HEK293 (cell line): ENCODE data around the gene NDOR1.
A peak's percentile ranks its signal among the peaks of the same experiment; 100 is the strongest.

Experiments used
- BCL11A ChIP-seq: fragments of 450-650 bp; formaldehyde crosslinking; IDR thresholded peaks from 2 replicates; pipeline ENCODE4 v1.5.1; 2016; ENCODE audit warnings: low read depth, missing biosample characterization, missing genetic modification characterization
- GFI1B ChIP-seq: fragments of 450-650 bp; formaldehyde crosslinking; IDR thresholded peaks from 2 replicates; pipeline ENCODE4 v1.5.1; 2016; ENCODE audit warnings: missing biosample characterization, missing genetic modification characterization
- GLIS2 ChIP-seq: fragments of 450-650 bp; formaldehyde crosslinking; IDR thresholded peaks from 2 replicates; pipeline ENCODE4 v1.5.1; 2016; ENCODE audit warnings: missing biosample characterization, missing genetic modification characterization
- HOXA7 ChIP-seq: sonication (generic); formaldehyde crosslinking; IDR thresholded peaks from 2 replicates; pipeline ENCODE4 v1.8.1; 2022; ENCODE audit warnings: missing genetic modification reagents, borderline replicate concordance
- HOXC10 ChIP-seq: sonication (generic); formaldehyde crosslinking; IDR thresholded peaks from 2 replicates; pipeline ENCODE4 v1.8.1; 2023; ENCODE audit warnings: mild to moderate bottlenecking, missing genetic modification reagents
- KLF1 ChIP-seq: fragments of 450-650 bp; formaldehyde crosslinking; IDR thresholded peaks from 2 replicates; pipeline ENCODE4 v1.5.1; 2016; ENCODE audit warnings: missing biosample characterization, missing genetic modification characterization
- KLF9 ChIP-seq: fragments of 450-650 bp; formaldehyde crosslinking; IDR thresholded peaks from 2 replicates; pipeline ENCODE4 v1.5.1; 2016; ENCODE audit warnings: missing biosample characterization, missing genetic modification characterization, low read depth
- SP2 ChIP-seq: fragments of 450-650 bp; formaldehyde crosslinking; IDR thresholded peaks from 2 replicates; pipeline ENCODE4 v1.5.1; 2016; ENCODE audit warnings: missing biosample characterization, missing genetic modification characterization
- TRIM28 ChIP-seq: IDR thresholded peaks from 2 replicates; pipeline ENCODE4 v1.6.1; 2011; ENCODE audit warnings: low read length, control low read depth, borderline replicate concordance
- YY1 ChIP-seq: fragments of 450-650 bp; formaldehyde crosslinking; IDR thresholded peaks from 2 replicates; pipeline ENCODE4 v1.5.1; 2018; ENCODE audit warnings: missing biosample characterization, missing genetic modification characterization
- ZEB2 ChIP-seq: fragments of 450-650 bp; formaldehyde crosslinking; IDR thresholded peaks from 2 replicates; pipeline ENCODE4 v1.5.1; 2016; ENCODE audit warnings: missing biosample characterization, missing genetic modification characterization
- ZFP3 ChIP-seq: fragments of 450-650 bp; formaldehyde crosslinking; IDR thresholded peaks from 2 replicates; pipeline ENCODE4 v1.5.1; 2016; ENCODE audit warnings: low read depth, missing biosample characterization, missing genetic modification characterization
- ZNF10 ChIP-seq: fragments of 450-650 bp; formaldehyde crosslinking; IDR thresholded peaks from 2 replicates; pipeline ENCODE4 v1.5.1; 2017; ENCODE audit warnings: missing biosample characterization, missing genetic modification characterization
- ZNF138 ChIP-seq: fragments of 450-650 bp; formaldehyde crosslinking; IDR thresholded peaks from 2 replicates; pipeline ENCODE4 v1.5.1; 2016; ENCODE audit warnings: missing biosample characterization, missing genetic modification characterization, borderline replicate concordance
- ZNF155 ChIP-seq: fragments of 450-650 bp; formaldehyde crosslinking; IDR thresholded peaks from 2 replicates; pipeline ENCODE4 v1.5.1; 2016; ENCODE audit warnings: missing biosample characterization, missing genetic modification characterization
- ZNF239 ChIP-seq: fragments of 450-650 bp; formaldehyde crosslinking; IDR thresholded peaks from 2 replicates; pipeline ENCODE4 v1.5.1; 2016; ENCODE audit warnings: missing biosample characterization, missing genetic modification characterization
- ZNF274 ChIP-seq, 2 experiments: fragments of 200-500 bp in 1 of 2; fragments of 450-650 bp in 1 of 2; sonication (Bioruptor generic) in 1 of 2; formaldehyde crosslinking in 1 of 2; IDR thresholded peaks; 2 replicates each; pipeline versions ENCODE4 v1.5.1 to v1.6.1; 2014 to 2016; ENCODE audit warnings: borderline replicate concordance in 1 of 2, inconsistent platforms in 1 of 2, low read length in 1 of 2, missing biosample characterization in 1 of 2, missing genetic modification characterization in 1 of 2
- ZNF341 ChIP-seq: fragments of 450-650 bp; formaldehyde crosslinking; IDR thresholded peaks from 2 replicates; pipeline ENCODE4; 2016; ENCODE audit warnings: low read depth, missing biosample characterization, missing genetic modification characterization
- ZNF394 ChIP-seq: fragments of 450-650 bp; formaldehyde crosslinking; IDR thresholded peaks from 2 replicates; pipeline ENCODE4 v1.5.1; 2016; ENCODE audit warnings: missing biosample characterization, missing genetic modification characterization, mild to moderate bottlenecking, moderate library complexity, borderline replicate concordance
- ZNF433 ChIP-seq: fragments of 450-650 bp; formaldehyde crosslinking; IDR thresholded peaks from 2 replicates; pipeline ENCODE4 v1.5.1; 2016; ENCODE audit warnings: missing biosample characterization, missing genetic modification characterization, low read depth
- ZNF473 ChIP-seq: fragments of 450-650 bp; formaldehyde crosslinking; IDR thresholded peaks from 2 replicates; pipeline ENCODE4 v1.5.1; 2017; ENCODE audit warnings: missing biosample characterization, missing genetic modification characterization
- ZNF530 ChIP-seq: fragments of 450-650 bp; formaldehyde crosslinking; IDR thresholded peaks from 2 replicates; pipeline ENCODE4 v1.5.1; 2016; ENCODE audit warnings: low read depth, missing biosample characterization, missing genetic modification characterization
- ZNF560 ChIP-seq: fragments of 450-650 bp; formaldehyde crosslinking; IDR thresholded peaks from 2 replicates; pipeline ENCODE4 v1.5.1; 2017; ENCODE audit warnings: missing biosample characterization, missing genetic modification characterization, borderline replicate concordance
- ZNF561 ChIP-seq: fragments of 450-650 bp; IDR thresholded peaks from 2 replicates; pipeline ENCODE4 v1.5.1; 2018; ENCODE audit warnings: missing biosample characterization, missing genetic modification characterization, borderline replicate concordance
- ZNF596 ChIP-seq: fragments of 450-650 bp; IDR thresholded peaks from 2 replicates; pipeline ENCODE4 v1.5.0; 2018; ENCODE audit warnings: missing biosample characterization, mild to moderate bottlenecking, missing genetic modification characterization, moderate library complexity
- ZNF621 ChIP-seq: fragments of 450-650 bp; formaldehyde crosslinking; IDR thresholded peaks from 2 replicates; pipeline ENCODE4 v1.5.1; 2017; ENCODE audit warnings: missing biosample characterization, missing genetic modification characterization
- ZNF623 ChIP-seq: fragments of 450-650 bp; formaldehyde crosslinking; IDR thresholded peaks from 2 replicates; pipeline ENCODE4 v1.5.1; 2016; ENCODE audit warnings: missing biosample characterization, missing genetic modification characterization
- ZNF624 ChIP-seq: fragments of 450-650 bp; formaldehyde crosslinking; IDR thresholded peaks from 2 replicates; pipeline ENCODE4 v1.5.1; 2017; ENCODE audit warnings: missing biosample characterization, missing genetic modification characterization
- ZNF658 ChIP-seq: fragments of 450-650 bp; formaldehyde crosslinking; IDR thresholded peaks from 2 replicates; pipeline ENCODE4; 2016; ENCODE audit warnings: missing biosample characterization, missing genetic modification characterization
- ZNF664 ChIP-seq: fragments of 450-650 bp; formaldehyde crosslinking; IDR thresholded peaks from 2 replicates; pipeline ENCODE4 v1.5.1; 2016; ENCODE audit warnings: missing biosample characterization, missing genetic modification characterization
- ZNF701 ChIP-seq: fragments of 450-650 bp; formaldehyde crosslinking; IDR thresholded peaks from 2 replicates; pipeline ENCODE4 v1.5.1; 2016; ENCODE audit warnings: missing biosample characterization, missing genetic modification characterization
- ZNF837 ChIP-seq: fragments of 450-650 bp; formaldehyde crosslinking; IDR thresholded peaks from 2 replicates; pipeline ENCODE4 v1.5.1; 2016; ENCODE audit warnings: missing biosample characterization, missing genetic modification characterization
- TF ChIP-seq, protein P1 (sequence below): fragments of 450-650 bp; formaldehyde crosslinking; IDR thresholded peaks from 2 replicates; pipeline ENCODE4 v1.5.1; 2016; ENCODE audit warnings: missing biosample characterization, missing genetic modification characterization
- TF ChIP-seq, protein P2 (sequence below): fragments of 450-650 bp; formaldehyde crosslinking; IDR thresholded peaks from 2 replicates; pipeline ENCODE4 v1.5.1; 2016; ENCODE audit warnings: missing biosample characterization, missing genetic modification characterization
- TF ChIP-seq, protein P3 (sequence below): fragments of 450-650 bp; formaldehyde crosslinking; IDR thresholded peaks from 2 replicates; pipeline ENCODE4 v1.5.1; 2017; ENCODE audit warnings: missing biosample characterization, mild to moderate bottlenecking, missing genetic modification characterization, moderate library complexity
- TF ChIP-seq, protein P4 (sequence below): fragments of 450-650 bp; formaldehyde crosslinking; IDR thresholded peaks from 2 replicates; pipeline ENCODE4; 2016; ENCODE audit warnings: missing biosample characterization, missing genetic modification characterization

The NDOR1 gene

DNA sequence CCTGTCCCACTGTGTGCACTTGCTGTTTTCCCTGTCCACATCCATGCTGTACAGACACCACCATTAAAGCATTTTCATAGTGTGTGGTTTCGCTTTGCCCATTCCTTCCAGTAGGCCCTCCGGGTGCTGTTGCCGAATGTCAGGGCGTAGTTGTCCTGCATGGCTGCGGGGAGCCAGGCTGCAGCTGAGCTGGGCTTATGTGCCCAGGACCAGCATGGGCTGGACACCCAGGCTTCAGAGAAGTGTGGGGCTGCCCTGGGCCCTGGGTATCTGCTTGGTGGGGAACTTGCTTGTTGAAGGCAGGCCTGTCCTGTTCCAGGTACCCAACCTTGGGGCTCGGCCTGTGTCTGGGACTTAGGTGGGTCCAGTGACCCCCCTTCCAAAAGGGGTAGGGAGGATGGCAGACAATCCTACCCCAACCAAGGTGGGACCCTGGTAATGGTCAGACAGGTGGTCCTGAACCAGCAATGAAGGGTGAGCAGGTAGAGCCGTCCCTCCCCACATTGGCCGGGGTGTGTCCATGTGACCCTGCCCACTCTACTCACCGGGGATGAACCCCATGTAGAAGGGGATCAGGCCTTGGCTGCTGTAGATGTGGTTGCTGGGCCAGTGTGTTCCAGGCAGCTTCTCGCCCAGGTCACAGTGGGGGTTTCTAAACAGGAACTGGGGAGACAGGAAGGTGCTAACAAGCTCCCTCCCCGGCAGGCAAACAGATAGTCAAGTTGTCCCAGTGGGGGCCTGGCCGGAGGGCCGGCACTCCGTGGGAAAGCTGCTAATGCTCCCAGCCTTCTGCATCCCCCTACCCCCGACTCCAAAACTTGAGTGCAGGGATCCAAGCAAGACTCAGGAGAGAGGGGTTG is 38.4 kb downstream of the NDOR1 start (continued):
- no peak for TF ChIP-seq ZNF560
- TF ChIP-seq ZNF394 (tag by site-specific recombination) = no peak
- TF ChIP-seq, protein P1, sequence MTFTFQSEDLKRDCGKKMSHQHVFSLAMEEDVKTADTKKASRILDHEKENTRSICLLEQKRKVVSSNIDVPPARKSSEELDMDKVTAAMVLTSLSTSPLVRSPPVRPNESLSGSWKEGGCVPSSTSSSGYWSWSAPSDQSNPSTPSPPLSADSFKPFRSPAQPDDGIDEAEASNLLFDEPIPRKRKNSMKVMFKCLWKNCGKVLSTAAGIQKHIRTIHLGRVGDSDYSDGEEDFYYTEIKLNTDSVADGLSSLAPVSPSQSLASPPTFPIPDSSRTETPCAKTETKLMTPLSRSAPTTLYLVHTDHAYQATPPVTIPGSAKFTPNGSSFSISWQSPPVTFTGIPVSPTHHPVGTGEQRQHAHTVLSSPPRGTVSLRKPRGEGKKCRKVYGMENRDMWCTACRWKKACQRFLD (tag by site-specific recombination) = no peak
- no peak for TF ChIP-seq ZNF155 (tag by site-specific recombination)
- TF ChIP-seq ZNF596 (tag by site-specific recombination) = no peak
- TF ChIP-seq ZNF658 = no peak
- TF ChIP-seq ZNF10 = no peak
- no peak for TF ChIP-seq ZNF274 (IDR thresholded peaks at IDR 0.05; ENCODE audit: low read length)
- TF ChIP-seq ZNF274 (tag by site-specific recombination; IDR thresholded peaks at IDR 0.05; ENCODE audit: borderline replicate concordance) = no peak
- TF ChIP-seq SP2 = no peak
- TF ChIP-seq, protein P2, sequence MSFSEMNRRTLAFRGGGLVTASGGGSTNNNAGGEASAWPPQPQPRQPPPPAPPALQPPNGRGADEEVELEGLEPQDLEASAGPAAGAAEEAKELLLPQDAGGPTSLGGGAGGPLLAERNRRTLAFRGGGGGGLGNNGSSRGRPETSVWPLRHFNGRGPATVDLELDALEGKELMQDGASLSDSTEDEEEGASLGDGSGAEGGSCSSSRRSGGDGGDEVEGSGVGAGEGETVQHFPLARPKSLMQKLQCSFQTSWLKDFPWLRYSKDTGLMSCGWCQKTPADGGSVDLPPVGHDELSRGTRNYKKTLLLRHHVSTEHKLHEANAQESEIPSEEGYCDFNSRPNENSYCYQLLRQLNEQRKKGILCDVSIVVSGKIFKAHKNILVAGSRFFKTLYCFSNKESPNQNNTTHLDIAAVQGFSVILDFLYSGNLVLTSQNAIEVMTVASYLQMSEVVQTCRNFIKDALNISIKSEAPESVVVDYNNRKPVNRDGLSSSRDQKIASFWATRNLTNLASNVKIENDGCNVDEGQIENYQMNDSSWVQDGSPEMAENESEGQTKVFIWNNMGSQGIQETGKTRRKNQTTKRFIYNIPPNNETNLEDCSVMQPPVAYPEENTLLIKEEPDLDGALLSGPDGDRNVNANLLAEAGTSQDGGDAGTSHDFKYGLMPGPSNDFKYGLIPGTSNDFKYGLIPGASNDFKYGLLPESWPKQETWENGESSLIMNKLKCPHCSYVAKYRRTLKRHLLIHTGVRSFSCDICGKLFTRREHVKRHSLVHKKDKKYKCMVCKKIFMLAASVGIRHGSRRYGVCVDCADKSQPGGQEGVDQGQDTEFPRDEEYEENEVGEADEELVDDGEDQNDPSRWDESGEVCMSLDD = peak; percentile 54; the same call in 1 of the 2 replicates
- no peak for TF ChIP-seq ZNF561 (tag by site-specific recombination)
- TF ChIP-seq ZNF621 (tag by site-specific recombination) = no peak
- TF ChIP-seq ZNF239 (tag by site-specific recombination) = no peak
- TF ChIP-seq ZNF623 (tag by site-specific recombination) = no peak
- no peak for TF ChIP-seq ZNF433 (tag by site-specific recombination)
- TF ChIP-seq ZNF138 (tag by site-specific recombination) = no peak
- TF ChIP-seq, protein P3, sequence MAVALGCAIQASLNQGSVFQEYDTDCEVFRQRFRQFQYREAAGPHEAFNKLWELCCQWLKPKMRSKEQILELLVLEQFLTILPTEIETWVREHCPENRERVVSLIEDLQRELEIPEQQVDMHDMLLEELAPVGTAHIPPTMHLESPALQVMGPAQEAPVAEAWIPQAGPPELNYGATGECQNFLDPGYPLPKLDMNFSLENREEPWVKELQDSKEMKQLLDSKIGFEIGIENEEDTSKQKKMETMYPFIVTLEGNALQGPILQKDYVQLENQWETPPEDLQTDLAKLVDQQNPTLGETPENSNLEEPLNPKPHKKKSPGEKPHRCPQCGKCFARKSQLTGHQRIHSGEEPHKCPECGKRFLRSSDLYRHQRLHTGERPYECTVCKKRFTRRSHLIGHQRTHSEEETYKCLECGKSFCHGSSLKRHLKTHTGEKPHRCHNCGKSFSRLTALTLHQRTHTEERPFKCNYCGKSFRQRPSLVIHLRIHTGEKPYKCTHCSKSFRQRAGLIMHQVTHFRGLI (tag by site-specific recombination) = no peak
- TF ChIP-seq ZNF664 (tag by site-specific recombination) = no peak
- TF ChIP-seq GFI1B = no peak
- TF ChIP-seq GLIS2 (tag by site-specific recombination) = peak; percentile 81
- no peak for TF ChIP-seq ZNF837 (tag by site-specific recombination)
- TF ChIP-seq ZEB2 = no peak
- TF ChIP-seq HOXC10 (CRISPR knock-in tag) = no peak
- TF ChIP-seq KLF9 (tag by site-specific recombination) = 0 out of 2 replicates have a peak, but pooled peaks have one; percentile 11
- no peak for TF ChIP-seq ZNF341 (tag by site-specific recombination)
- TF ChIP-seq YY1 (tag by site-specific recombination) = no peak
- TF ChIP-seq ZNF473 (tag by site-specific recombination) = no peak
- TF ChIP-seq ZFP3 (tag by site-specific recombination) = no peak
- no peak for TF ChIP-seq ZNF701 (tag by site-specific recombination)
- no peak for TF ChIP-seq TRIM28
- no peak for TF ChIP-seq ZNF530 (tag by site-specific recombination)
- TF ChIP-seq, protein P4, sequence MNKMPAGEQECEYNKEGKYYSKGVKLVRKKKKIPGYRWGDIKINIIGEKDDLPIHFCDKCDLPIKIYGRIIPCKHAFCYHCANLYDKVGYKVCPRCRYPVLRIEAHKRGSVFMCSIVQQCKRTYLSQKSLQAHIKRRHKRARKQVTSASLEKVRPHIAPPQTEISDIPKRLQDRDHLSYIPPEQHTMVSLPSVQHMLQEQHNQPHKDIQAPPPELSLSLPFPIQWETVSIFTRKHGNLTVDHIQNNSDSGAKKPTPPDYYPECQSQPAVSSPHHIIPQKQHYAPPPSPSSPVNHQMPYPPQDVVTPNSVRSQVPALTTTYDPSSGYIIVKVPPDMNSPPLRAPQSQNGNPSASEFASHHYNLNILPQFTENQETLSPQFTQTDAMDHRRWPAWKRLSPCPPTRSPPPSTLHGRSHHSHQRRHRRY (tag by site-specific recombination) = no peak
- no peak for TF ChIP-seq HOXA7 (CRISPR knock-in tag)
- no peak for TF ChIP-seq ZNF624 (tag by site-specific recombination)
- no peak; the same call in 1 of the 2 replicates for TF ChIP-seq BCL11A (tag by site-specific recombination)
- TF ChIP-seq KLF1 (tag by site-specific recombination) = peak; percentile 60; the same call in 1 of the 2 replicates
